DOHH2 (cell line): ENCODE data around the gene NSMF.

ENCODE experiments used
- CTCF ChIP-seq: fragments of 200-600 bp; sonication (generic); IDR thresholded peaks from one replicate; pipeline ENCODE4 v1.5.1; 2014; ENCODE audit warnings: antibody characterized with exemption, mild to moderate bottlenecking, low read depth, low read length; ENCODE audit not compliant: poor library complexity, severe bottlenecking
- EZH2phosphoT487 ChIP-seq: fragments of 200-600 bp; sonication (generic); IDR thresholded peaks from 2 replicates; pipeline ENCODE4 v1.6.1; 2017; ENCODE audit warnings: borderline replicate concordance, mild to moderate bottlenecking, antibody characterized with exemption, low read length, moderate library complexity, mixed read lengths

GRCh38 chr9:137474271-137474670 lies 15.1 kb upstream of the NSMF start:
- TF ChIP-seq CTCF (no peak), EZH2phosphoT487 (no peak)
